HEK293 (cell line): ENCODE measurements around the gene CYP27A1.

Experiments
- CTCF ChIP-seq: fragments of 450-650 bp; formaldehyde crosslinking; IDR thresholded peaks from 2 replicates; pipeline ENCODE4 v1.5.1; 2016; ENCODE audit warnings: missing biosample characterization, missing genetic modification characterization
- GLIS1 ChIP-seq: fragments of 450-650 bp; formaldehyde crosslinking; IDR thresholded peaks from 2 replicates; pipeline ENCODE4 v1.5.1; 2016; ENCODE audit warnings: missing biosample characterization, missing genetic modification characterization
- HOXC10 ChIP-seq: sonication (generic); formaldehyde crosslinking; IDR thresholded peaks from 2 replicates; pipeline ENCODE4 v1.8.1; 2023; ENCODE audit warnings: mild to moderate bottlenecking, missing genetic modification reagents
- IKZF3 ChIP-seq: fragments of 450-650 bp; IDR thresholded peaks from 2 replicates; pipeline ENCODE4 v1.5.0; 2018; ENCODE audit warnings: missing biosample characterization, mild to moderate bottlenecking, missing genetic modification characterization, moderate library complexity
- KLF16 ChIP-seq: fragments of 450-650 bp; formaldehyde crosslinking; IDR thresholded peaks from 2 replicates; pipeline ENCODE4 v1.5.1; 2017; ENCODE audit warnings: missing biosample characterization, missing genetic modification characterization
- RBAK ChIP-seq: fragments of 450-650 bp; formaldehyde crosslinking; IDR thresholded peaks from 2 replicates; pipeline ENCODE4 v1.5.1; 2016; ENCODE audit warnings: missing biosample characterization, missing genetic modification characterization
- YY1 ChIP-seq: fragments of 450-650 bp; formaldehyde crosslinking; IDR thresholded peaks from 2 replicates; pipeline ENCODE4 v1.5.1; 2018; ENCODE audit warnings: missing biosample characterization, missing genetic modification characterization
- ZBTB11 ChIP-seq: fragments of 450-650 bp; formaldehyde crosslinking; conservative IDR thresholded peaks from 2 replicates; pipeline ENCODE4 v1.5.1; 2016; ENCODE audit warnings: low read depth, missing biosample characterization, missing genetic modification characterization
- ZBTB8A ChIP-seq: fragments of 450-650 bp; formaldehyde crosslinking; IDR thresholded peaks from 2 replicates; pipeline ENCODE4 v1.5.1; 2016; ENCODE audit warnings: missing biosample characterization, missing genetic modification characterization
- ZNF138 ChIP-seq: fragments of 450-650 bp; formaldehyde crosslinking; IDR thresholded peaks from 2 replicates; pipeline ENCODE4 v1.5.1; 2016; ENCODE audit warnings: missing biosample characterization, missing genetic modification characterization, borderline replicate concordance
- ZNF239 ChIP-seq: fragments of 450-650 bp; formaldehyde crosslinking; IDR thresholded peaks from 2 replicates; pipeline ENCODE4 v1.5.1; 2016; ENCODE audit warnings: missing biosample characterization, missing genetic modification characterization
- ZNF274 ChIP-seq, 2 experiments: fragments of 200-500 bp in 1 of 2; fragments of 450-650 bp in 1 of 2; sonication (Bioruptor generic) in 1 of 2; formaldehyde crosslinking in 1 of 2; IDR thresholded peaks; 2 replicates each; pipeline versions ENCODE4 v1.5.1 to v1.6.1; 2014 to 2016; ENCODE audit warnings: borderline replicate concordance in 1 of 2, inconsistent platforms in 1 of 2, low read length in 1 of 2, missing biosample characterization in 1 of 2, missing genetic modification characterization in 1 of 2

GRCh38 chr2:218776488-218776887 lies 5.5 kb upstream of the CYP27A1 start:
- TF ChIP-seq IKZF3 (tag by site-specific recombination) (no peak), ZNF239 (no peak), CTCF (no peak), YY1 (tag by site-specific recombination) (no peak), ZNF274 (IDR thresholded peaks at IDR 0.05; ENCODE audit: low read length) (no peak), ZNF274 (tag by site-specific recombination; IDR thresholded peaks at IDR 0.05; ENCODE audit: borderline replicate concordance) (no peak), RBAK (tag by site-specific recombination) (no peak), HOXC10 (CRISPR knock-in tag) (no peak), KLF16 (tag by site-specific recombination) (no peak), ZNF138 (no peak), ZBTB8A (tag by site-specific recombination) (no peak), ZBTB11 (tag by site-specific recombination) (no peak), GLIS1 (tag by site-specific recombination) (no peak)
